ENCODE data around the gene PIN4. TPM values are rescaled to one million over a fixed set of nuclear protein-coding genes. Genes with fewer than 3 reads are reported as not detected.
"Not testable (repeated sequence)": the region's sequence is repeated elsewhere in the genome, so short reads cannot be mapped to it uniquely, and the experiment has no call there.

PIN4 gene
- total RNA-seq, 1 donor from 2014 or later, result 17.3 TPM

- Mint-ChIP-seq H3K9me3 (peaks cover 26% of the 10 kb centered on the region), H3K27ac (no peak overlapping the region), H3K36me3 (peaks cover 23% of the 10 kb centered on the region), H3K4me1 (no peaks in the 10 kb centered on the region), H3K4me3 (no peak overlapping the region), H3K27me3 (ENCODE audit: low read depth) (no peaks in the 10 kb centered on the region)
- TF ChIP-seq CTCF (IDR thresholded peaks at IDR 0.05; ENCODE audit: unreplicated experiment), result no peak
- no peak for DNase-seq (ENCODE audit: low spot score in 2 of 2, unreplicated experiment in 2 of 2)
These were observed 21.9 kb downstream of the PIN4 start for GRCh38 chrX:72203421-72203820.

- Mint-ChIP-seq H3K4me1 (no peaks in the 10 kb centered on the region), H3K27me3 (ENCODE audit: low read depth) (no peaks in the 10 kb centered on the region), H3K4me3 (no peak overlapping the region), H3K27ac (no peak overlapping the region), H3K36me3 (peaks cover 28% of the 10 kb centered on the region), H3K9me3 (peaks cover 37% of the 10 kb centered on the region)
- TF ChIP-seq CTCF (IDR thresholded peaks at IDR 0.05; ENCODE audit: unreplicated experiment), result no peak
- DNase-seq (ENCODE audit: low spot score in 2 of 2, unreplicated experiment in 2 of 2), result no peak
These were observed 24.1 kb downstream of the PIN4 start for GRCh38 chrX:72205706-72206105.

GRCh38 chrX:72207366-72207765 lies 25.8 kb downstream of the PIN4 start:
- Mint-ChIP-seq H3K4me3 (no peak overlapping the region), H3K27me3 (ENCODE audit: low read depth) (no peaks in the 10 kb centered on the region), H3K36me3 (peaks cover 33% of the 10 kb centered on the region), H3K4me1 (no peaks in the 10 kb centered on the region), H3K9me3 (peaks cover 46% of the 10 kb centered on the region), H3K27ac (no peak overlapping the region)
- no peak for DNase-seq (ENCODE audit: low spot score in 2 of 2, unreplicated experiment in 2 of 2)
- no peak for TF ChIP-seq CTCF (IDR thresholded peaks at IDR 0.05; ENCODE audit: unreplicated experiment)

- TF ChIP-seq CTCF (IDR thresholded peaks at IDR 0.05; ENCODE audit: unreplicated experiment), result no peak
- H3K4me1 Mint-ChIP-seq, result no peaks in the 10 kb centered on the region
- no peak overlapping the region for H3K4me3 Mint-ChIP-seq
- no peak overlapping the region for H3K27ac Mint-ChIP-seq
- peaks cover 47% of the 10 kb centered on the region for H3K9me3 Mint-ChIP-seq
- DNase-seq (ENCODE audit: low spot score in 2 of 2, unreplicated experiment in 2 of 2), result no peak
- H3K27me3 Mint-ChIP-seq (ENCODE audit: low read depth), result no peaks in the 10 kb centered on the region
- peaks cover 33% of the 10 kb centered on the region for H3K36me3 Mint-ChIP-seq
These were observed 26.7 kb downstream of the PIN4 start for GRCh38 chrX:72208126-72208800.

GRCh38 chrX:72216973-72217372 lies 35.4 kb downstream of the PIN4 start:
- no peaks in the 10 kb centered on the region for H3K27me3 Mint-ChIP-seq (ENCODE audit: low read depth)
- DNase-seq (ENCODE audit: low spot score in 2 of 2, unreplicated experiment in 2 of 2), result no peak
- TF ChIP-seq CTCF (IDR thresholded peaks at IDR 0.05; ENCODE audit: unreplicated experiment), result no peak
- no peaks in the 10 kb centered on the region for H3K4me1 Mint-ChIP-seq
- H3K9me3 Mint-ChIP-seq, result peaks cover 28% of the 10 kb centered on the region
- peaks cover 25% of the 10 kb centered on the region for H3K36me3 Mint-ChIP-seq
- no peak overlapping the region for H3K4me3 Mint-ChIP-seq
- no peak overlapping the region for H3K27ac Mint-ChIP-seq

GRCh38 chrX:72220375-72220774 lies 38.8 kb downstream of the PIN4 start:
- Mint-ChIP-seq H3K36me3 (peaks cover 36% of the 10 kb centered on the region), H3K9me3 (peaks cover 30% of the 10 kb centered on the region)
- H3K4me1 Mint-ChIP-seq; DNase-seq (ENCODE audit: low spot score in 2 of 2, unreplicated experiment in 2 of 2); H3K27me3 Mint-ChIP-seq (ENCODE audit: low read depth); H3K27ac Mint-ChIP-seq; H3K4me3 Mint-ChIP-seq: not testable (repeated sequence)
